Superior temporal gyrus (tissue), 1 donor: ENCODE results near the gene IL32.

ENCODE experiments used
- DNase-seq: peaks from one replicate; pipeline ENCODE4 v3.0.0-alpha.2; 2016; ENCODE audit errors: extremely low spot score

Gene IL32

DNA sequence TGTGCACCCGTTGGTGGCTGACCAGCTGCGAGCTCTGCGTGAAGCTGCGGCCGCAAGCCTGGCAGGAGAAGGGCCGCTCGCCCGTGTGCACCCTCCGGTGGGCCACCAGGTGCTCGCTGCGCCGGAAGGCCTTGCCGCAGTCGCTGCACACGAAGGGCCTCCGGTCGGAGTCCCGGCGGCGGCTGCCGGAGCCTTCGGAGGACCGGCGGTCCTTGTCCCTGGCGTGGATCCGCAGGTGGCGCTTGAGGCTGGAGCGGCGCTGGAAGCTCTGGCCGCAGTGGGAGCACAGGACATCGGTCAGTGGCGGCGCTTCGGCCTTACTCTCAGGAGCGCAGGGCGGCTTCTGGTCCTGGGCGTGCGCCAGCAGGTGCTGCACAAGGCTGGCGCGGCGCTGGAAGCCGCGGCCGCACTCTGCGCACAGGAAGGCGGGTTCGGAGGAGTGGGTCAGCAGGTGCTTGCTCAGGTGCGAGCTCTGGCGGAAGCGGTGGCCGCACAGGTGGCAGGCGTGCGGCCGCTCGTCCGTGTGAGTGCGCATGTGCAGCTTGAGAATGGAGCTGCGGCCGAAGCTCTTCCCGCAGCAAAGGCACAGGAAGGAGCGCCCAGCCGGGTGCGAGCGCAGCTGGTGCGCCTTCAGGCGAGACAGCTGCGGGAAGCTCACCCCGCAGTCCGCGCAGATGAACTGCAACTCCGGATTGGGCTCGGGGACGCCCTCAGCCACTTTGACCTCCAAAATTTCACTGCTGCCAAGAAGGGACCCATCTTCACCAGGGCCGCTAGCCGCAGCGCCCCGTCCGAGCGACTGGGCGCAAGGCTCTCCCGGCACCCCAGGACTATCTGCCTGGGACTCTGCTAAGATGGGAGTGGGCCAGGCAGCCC is 24.5 kb downstream of the IL32 start:
- no peak for DNase-seq

DNA sequence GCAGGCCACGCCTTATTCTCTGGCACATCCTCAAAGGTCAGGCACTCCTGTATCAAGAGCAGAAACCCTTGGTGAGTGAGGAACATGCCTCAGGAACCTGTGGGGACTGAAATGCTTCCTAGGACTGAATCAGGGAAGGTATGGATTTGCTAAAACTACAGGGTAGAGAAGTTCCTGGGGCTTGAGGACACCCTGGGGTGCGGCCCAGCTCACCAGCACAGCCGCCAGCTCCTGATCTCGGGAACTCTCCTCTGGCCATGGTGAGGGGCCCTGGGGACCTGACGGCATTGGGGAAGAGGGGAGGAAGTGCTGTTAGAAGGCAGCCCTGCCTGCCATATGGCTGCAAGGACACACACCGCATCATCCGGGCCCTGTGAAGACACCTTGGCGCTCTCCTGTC is 26.1 kb downstream of the IL32 start:
- no peak for DNase-seq

DNA sequence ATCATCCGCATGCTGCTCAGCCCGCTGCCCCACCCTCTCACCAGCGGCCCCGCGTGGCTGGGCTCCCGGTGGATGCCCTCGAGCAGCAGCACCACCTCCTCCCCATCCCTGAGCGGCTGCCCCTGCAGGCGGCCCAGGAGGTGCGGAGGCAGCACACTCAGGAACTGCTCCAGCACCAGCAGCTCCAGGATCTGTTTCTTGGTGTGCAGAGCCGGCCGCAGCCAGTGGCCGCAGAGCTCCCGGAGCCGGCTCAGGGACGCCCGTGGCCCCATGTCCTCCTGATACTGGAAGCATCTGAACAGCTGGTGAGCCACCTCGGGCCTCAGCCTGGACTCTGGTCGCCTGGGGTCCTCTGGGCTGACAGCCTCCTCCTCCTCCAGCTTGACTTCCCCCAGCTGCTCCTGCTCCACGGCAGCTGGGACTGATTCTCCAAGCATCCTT is 27.1 kb downstream of the IL32 start:
- DNase-seq = no peak

GRCh38 chr16:3094289-3095027 is 29.0 kb downstream of the IL32 start:
- DNase-seq = peak; percentile 21

- no peak for DNase-seq
Observed at GRCh38 chr16:3095869-3096268, 30.4 kb downstream of the IL32 start.

GRCh38 chr16:3096362-3096761 is 30.9 kb downstream of the IL32 start:
- DNase-seq = no peak

DNA sequence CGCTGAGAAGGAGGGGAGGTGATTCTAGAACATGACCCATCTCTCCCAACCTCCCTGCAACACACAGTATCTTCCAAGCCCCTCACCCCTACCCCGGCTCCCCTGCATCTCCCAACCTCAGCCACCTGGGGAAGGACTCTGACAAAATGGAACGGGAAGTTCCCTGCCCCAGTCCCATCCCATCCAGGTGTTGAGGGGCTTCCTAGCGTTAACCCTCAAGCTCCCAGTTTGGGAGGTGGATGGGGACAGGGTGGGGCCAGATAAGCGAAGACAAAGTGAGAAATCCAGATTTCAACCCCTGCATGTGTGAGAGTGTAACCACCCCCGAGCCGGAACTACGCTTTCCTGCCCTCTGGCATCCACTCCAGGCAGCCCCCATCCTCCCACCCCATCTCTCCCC is 31.8 kb downstream of the IL32 start:
- DNase-seq = no peak

- no peak for DNase-seq
Observed at GRCh38 chr16:3098459-3099394, 33.3 kb downstream of the IL32 start, which contains the start of gene ZSCAN10. Gene ZSCAN10, minus strand, starts transcription at chr16:3099294. Its CDS starts 6,357 bp downstream, at chr16:3092937.

- no peak for DNase-seq
Observed at GRCh38 chr16:3099395-3099731, 33.9 kb downstream of the IL32 start.

GRCh38 chr16:3099732-3100499 is 34.5 kb downstream of the IL32 start:
- DNase-seq = peak; percentile 12

GRCh38 chr16:3101018-3101840 is 35.8 kb downstream of the IL32 start:
- DNase-seq = peak; percentile 19

DNA sequence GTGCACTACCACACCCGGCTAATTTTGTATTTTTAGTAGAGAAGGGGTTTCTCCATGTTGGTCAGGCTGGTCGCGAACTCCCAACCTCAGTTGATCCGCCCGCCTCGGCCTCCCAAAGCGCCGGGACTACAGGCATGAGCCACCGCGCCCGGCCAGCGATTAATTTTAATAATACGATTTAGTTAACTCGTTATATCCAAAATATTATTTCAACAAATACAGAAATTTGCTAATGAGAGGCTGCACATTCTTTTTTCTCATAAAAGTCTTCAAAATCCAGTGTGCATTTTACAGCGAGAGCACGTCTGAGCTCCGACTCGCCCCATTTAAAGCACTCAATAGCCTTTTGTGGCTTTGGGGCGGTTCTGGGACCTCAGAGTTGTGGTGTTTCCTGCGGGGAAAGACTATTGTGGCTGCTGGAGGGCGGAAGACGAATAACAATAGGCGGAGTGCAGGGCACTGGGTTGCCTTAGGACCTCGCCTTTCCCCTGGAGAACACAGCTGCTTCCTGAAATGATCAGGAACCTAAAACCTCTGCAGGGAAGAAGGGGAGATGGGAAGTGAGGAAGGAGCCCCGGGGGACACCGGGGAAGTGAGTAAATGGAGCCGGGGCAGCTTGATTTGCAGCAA is 36.5 kb downstream of the IL32 start:
- DNase-seq = no peak

DNA sequence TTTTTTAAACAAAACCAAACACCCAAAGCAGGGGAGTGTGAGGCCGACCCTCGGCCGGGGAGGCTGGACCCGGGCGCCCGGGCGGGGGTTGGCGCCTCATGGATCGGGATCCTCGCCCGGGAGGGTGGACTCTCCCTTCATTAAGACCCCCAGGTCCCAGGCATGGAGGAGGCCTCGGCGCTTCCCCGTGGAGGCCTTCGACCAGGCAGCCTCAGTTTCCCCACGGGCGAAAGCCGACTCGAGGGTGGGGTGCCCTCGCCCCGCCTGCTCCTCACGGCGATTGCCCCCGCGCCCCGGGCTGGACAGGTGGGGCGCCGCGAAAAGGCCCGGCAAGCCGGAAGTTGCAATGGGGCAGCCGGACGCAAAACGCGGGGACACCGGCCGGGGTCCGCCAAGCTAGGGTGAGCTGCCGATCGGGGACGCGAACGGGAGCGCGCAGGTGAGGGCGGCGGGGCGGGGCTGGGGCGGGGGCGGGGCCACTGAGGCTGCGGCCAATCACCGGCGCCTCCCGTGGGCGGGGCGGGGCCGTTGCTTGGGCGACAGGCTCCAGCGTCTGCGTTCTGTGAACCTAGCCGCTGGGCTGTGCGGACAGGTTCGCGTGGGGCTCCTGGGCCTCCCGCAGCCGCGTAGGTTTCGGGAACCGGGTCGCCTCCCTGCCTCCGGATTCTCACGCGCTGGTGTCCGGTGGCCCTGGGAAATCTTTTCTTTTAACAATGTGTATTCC is 40.9 kb downstream of the IL32 start:
- DNase-seq = peak; percentile 80

- DNase-seq = peak; percentile 84
Observed at GRCh38 chr16:3112058-3112880, 46.8 kb downstream of the IL32 start, which contains the start of gene ZNF205. Gene ZNF205, plus strand, starts transcription at chr16:3112586. Its CDS starts 845 bp downstream, at chr16:3113431.

DNA sequence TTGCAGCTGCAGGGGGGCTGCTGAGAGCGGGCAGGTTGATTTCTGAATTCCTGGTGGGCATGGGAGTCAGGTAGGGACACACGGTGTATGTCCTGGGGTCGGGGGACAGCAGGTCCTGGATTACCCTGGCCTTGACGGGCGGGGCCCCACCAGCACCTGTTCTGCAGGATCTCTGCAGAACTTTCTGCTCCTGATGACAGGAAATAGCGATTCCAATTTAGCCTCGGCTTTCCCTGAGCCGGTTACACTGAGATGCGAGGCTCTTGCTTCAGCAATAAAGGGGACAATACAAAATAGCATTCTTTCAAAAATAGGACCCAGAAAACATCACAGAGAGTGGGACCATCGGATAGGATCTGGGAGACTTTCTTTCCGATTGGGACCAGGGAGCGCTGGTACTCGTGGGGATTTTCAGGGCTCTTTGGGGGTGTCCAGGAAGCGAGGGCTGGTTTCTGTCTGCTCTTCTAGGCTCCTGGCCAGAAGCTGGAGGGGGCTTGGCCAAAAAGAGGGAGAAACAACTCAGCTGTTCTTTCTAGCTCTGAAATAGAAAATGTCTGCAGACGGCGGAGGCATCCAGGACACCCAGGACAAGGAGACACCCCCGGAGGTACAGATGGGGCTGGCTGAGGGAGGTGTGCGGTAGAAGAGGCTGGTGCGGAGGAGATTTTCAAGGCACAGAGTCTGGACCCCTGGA is 47.6 kb downstream of the IL32 start:
- DNase-seq = no peak

DNA sequence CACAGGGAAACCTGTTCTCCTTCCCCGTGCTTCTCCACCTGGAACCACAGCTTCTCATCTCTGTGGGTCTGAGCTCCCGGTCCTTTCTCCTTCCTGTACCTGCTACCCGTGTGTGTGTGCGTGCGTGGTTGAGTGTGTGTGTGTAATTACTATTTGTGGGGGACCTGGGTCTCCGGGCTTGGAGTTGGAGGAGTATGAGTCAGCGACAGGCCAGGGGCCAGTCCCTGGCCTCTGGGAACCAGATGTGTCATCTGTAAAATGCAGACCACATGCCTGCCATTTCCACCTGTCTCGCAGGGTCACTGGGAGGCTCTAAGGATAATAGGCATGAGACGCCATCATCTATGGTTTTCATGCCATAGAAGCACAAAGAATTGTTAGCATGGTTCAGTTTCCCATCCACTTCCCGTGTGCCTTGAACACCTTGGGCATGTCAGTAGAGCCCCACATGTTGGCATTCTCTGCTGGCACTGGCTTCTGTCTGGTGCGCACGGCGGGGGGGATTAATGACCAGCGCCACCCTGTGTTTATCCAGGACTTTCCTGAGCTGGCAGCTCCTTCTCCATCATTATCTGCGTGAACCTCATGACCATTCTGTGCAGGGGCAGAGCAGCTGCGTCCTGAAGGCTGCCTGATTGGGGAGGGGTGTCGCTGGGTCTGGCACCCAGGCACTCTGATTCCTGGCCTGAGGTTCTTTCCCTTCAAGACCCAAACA is 48.5 kb downstream of the IL32 start:
- no peak for DNase-seq

DNA sequence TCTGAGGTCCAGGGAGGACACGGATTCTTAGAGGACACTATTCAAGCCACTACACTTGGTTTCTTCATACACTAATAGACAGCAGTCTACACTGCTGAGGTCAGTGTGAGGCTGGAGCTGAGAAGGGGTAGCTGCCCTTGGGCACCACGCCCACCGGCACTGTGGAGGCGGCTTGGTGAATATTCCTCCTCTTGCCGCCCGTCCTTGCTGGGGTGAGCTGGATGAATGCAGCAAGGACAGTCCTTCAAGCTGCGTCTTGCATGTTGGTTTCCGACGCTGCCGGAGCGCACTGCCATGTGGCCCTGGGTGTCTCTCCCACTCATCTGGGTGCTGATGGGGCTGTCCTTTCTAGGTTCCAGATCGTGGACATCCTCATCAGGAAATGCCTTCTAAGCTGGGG is 49.6 kb downstream of the IL32 start:
- no peak for DNase-seq
